Measurements from ENCODE around the gene OR4F6. TPM values are rescaled to one million over a fixed set of nuclear protein-coding genes. Genes with fewer than 3 reads are reported as not detected.
"Not testable (repeated sequence)": the region's sequence is repeated elsewhere in the genome, so short reads cannot be mapped to it uniquely, and the experiment has no call there.

The OR4F6 gene
- total and polyA plus RNA-seq, 9 of the 15 experiments (the other 6 are each of a cell fraction or from before 2014, with no cell fraction given), result not detected

GRCh38 chr15:101793981-101794380 lies 9.3 kb upstream of the OR4F6 start:
- FAIRE-seq; H3K27me3 ChIP-seq (ENCODE audit: control insufficient read depth in 2 of 2, insufficient read depth in 2 of 2, low read length in 2 of 2); H3K79me2 ChIP-seq (ENCODE audit: control insufficient read depth, insufficient read depth, low read length); H3K9ac ChIP-seq (ENCODE audit: insufficient read depth in 1 of 2, low read depth in 2 of 2, low read length in 2 of 2); H2AFZ ChIP-seq (ENCODE audit: low read depth, low read length); CTCF ChIA-PET (ENCODE audit: low intra/inter-chr PET ratio); H3K36me3 ChIP-seq (ENCODE audit: control insufficient read depth, insufficient read depth, low read length); in situ Hi-C loops (cut with MboI); BruUV-seq (replicated peaks); H3K27ac ChIP-seq (ENCODE audit: extremely low read depth, low read depth, low read length); H3K4me2 ChIP-seq (ENCODE audit: insufficient read depth, low read length); H3K4me3 ChIP-seq; DNase-seq (ENCODE audit: extremely low read depth in 1 of 4, low spot score in 3 of 4); intact Hi-C loops (cut with micrococcal nuclease); H3K4me1 ChIP-seq (replicated peaks in 1 of 2; ENCODE audit: control insufficient read depth in 2 of 2, insufficient read depth in 2 of 2, low read length in 2 of 2); H3K9me3 ChIP-seq (replicated peaks; ENCODE audit: control insufficient read depth, insufficient read depth, low read depth, low read length); ATAC-seq; H4K20me1 ChIP-seq (replicated peaks; ENCODE audit: control insufficient read depth, insufficient read depth, low read length); H3K9me1 ChIP-seq (ENCODE audit: control insufficient read depth, insufficient read depth, low read length): not testable (repeated sequence)
- POLR2A ChIA-PET, result interaction anchor here (1.0 kb wide), 1 partner anchor 10 kb away, joined by 3 read pairs; the partner anchor contains the start of gene OR4F6
- WGBS (ENCODE audit: insufficient coverage, low coverage, missing lambda C conversion rate), result 1% methylated on average over 7 of the region's 7 CpGs

- H3K4me1 ChIP-seq (replicated peaks in 1 of 2; ENCODE audit: control insufficient read depth in 2 of 2, insufficient read depth in 2 of 2, low read length in 2 of 2), result no peaks in the 10 kb centered on the region
- no peaks in the 10 kb centered on the region for H3K36me3 ChIP-seq (ENCODE audit: control insufficient read depth, insufficient read depth, low read length)
- no peak overlapping the region for H3K4me2 ChIP-seq (ENCODE audit: insufficient read depth, low read length)
- CTCF ChIA-PET (ENCODE audit: low intra/inter-chr PET ratio), result no interaction called here
- peaks cover 0 to 5% of the 10 kb centered on the region in 2 experiments; a peak in 1 of 5 replicates for H3K27me3 ChIP-seq (ENCODE audit: control insufficient read depth in 2 of 2, insufficient read depth in 2 of 2, low read length in 2 of 2)
- in situ Hi-C loops (cut with MboI), result no loop called here
- no peak overlapping the region for H3K27ac ChIP-seq (ENCODE audit: extremely low read depth, low read depth, low read length)
- H3K9ac ChIP-seq (ENCODE audit: insufficient read depth in 1 of 2, low read depth in 2 of 2, low read length in 2 of 2), result no peak overlapping the region
- no peaks in the 10 kb centered on the region for H3K9me3 ChIP-seq (replicated peaks; ENCODE audit: control insufficient read depth, insufficient read depth, low read depth, low read length)
- no TSS peak for BruUV-seq (replicated peaks)
- POLR2A ChIA-PET, result no interaction called here
- WGBS (ENCODE audit: insufficient coverage, low coverage, missing lambda C conversion rate), result 0% methylated on average over 1 of the region's 1 CpG
- H3K9me1 ChIP-seq (ENCODE audit: control insufficient read depth, insufficient read depth, low read length), result no peaks in the 10 kb centered on the region
- no peak overlapping the region for H3K4me3 ChIP-seq
- TF ChIP-seq MTA1 (IDR thresholded peaks at IDR 0.05; ENCODE audit: borderline replicate concordance) (no peak), NFXL1 (CRISPR knock-in tag; IDR thresholded peaks at IDR 0.05) (no peak), KAT8 (IDR thresholded peaks at IDR 0.05; ENCODE audit: low read depth) (no peak), RAD51 (IDR thresholded peaks at IDR 0.05; ENCODE audit: borderline replicate concordance, low read depth) (no peak), DNMT1 (IDR thresholded peaks at IDR 0.05) (no peak), ARID2 (IDR thresholded peaks at IDR 0.05) (no peak), ZC3H4 (CRISPR knock-in tag; IDR thresholded peaks at IDR 0.05; ENCODE audit: borderline replicate concordance) (no peak), TRIM28 (IDR thresholded peaks at IDR 0.05) (no peak), ILF3 (IDR thresholded peaks at IDR 0.05; ENCODE audit: borderline replicate concordance) (no peak), FOXK2 (conservative IDR thresholded peaks at IDR 0.05 in 1 of 2, IDR thresholded peaks at IDR 0.05 in 1 of 2; ENCODE audit: low read depth in 2 of 2) (no peak), ATF1 (CRISPR knock-in tag; IDR thresholded peaks at IDR 0.05) (no peak), ATF1 (tag; IDR thresholded peaks at IDR 0.05) (no peak), HLTF (IDR thresholded peaks at IDR 0.05) (no peak), ETV5 (CRISPR knock-in tag; IDR thresholded peaks at IDR 0.05; ENCODE audit: low read depth) (no peak), NBN (IDR thresholded peaks at IDR 0.05; ENCODE audit: low read depth) (no peak), SMC3 (conservative IDR thresholded peaks at IDR 0.05; ENCODE audit: insufficient read depth, low read depth, low read length) (no peak), DEAF1 (CRISPR knock-in tag; IDR thresholded peaks at IDR 0.05) (no peak), PPARD (CRISPR knock-in tag; IDR thresholded peaks at IDR 0.05) (no peak), MXI1 (IDR thresholded peaks at IDR 0.05; ENCODE audit: low read depth, low read length) (no peak), ZNF830 (CRISPR knock-in tag; IDR thresholded peaks at IDR 0.05) (no peak)
- DNase-seq (ENCODE audit: extremely low read depth in 1 of 4, low spot score in 3 of 4) (no peak), ATAC-seq (no peak), FAIRE-seq (no peak)
- H2AFZ ChIP-seq (ENCODE audit: low read depth, low read length), result no peak overlapping the region
- no peaks in the 10 kb centered on the region for H3K79me2 ChIP-seq (ENCODE audit: control insufficient read depth, insufficient read depth, low read length)
- no peaks in the 10 kb centered on the region for H4K20me1 ChIP-seq (replicated peaks; ENCODE audit: control insufficient read depth, insufficient read depth, low read length)
- intact Hi-C loops (cut with micrococcal nuclease), result no loop called here
Measured at GRCh38 chr15:101795455-101795854, 7.9 kb upstream of the OR4F6 start.
